GM19240 (cell line): ENCODE results near the gene KCTD7.
"Not testable (repeated sequence)": the region's sequence is repeated elsewhere in the genome, so short reads cannot be mapped to it uniquely, and the experiment has no call there.

Source experiments
- DNase-seq: peaks from one replicate; pipeline ENCODE4 v3.0.0; 2011; ENCODE audit warnings: low spot score; ENCODE audit not compliant: insufficient read length

Gene KCTD7

DNA sequence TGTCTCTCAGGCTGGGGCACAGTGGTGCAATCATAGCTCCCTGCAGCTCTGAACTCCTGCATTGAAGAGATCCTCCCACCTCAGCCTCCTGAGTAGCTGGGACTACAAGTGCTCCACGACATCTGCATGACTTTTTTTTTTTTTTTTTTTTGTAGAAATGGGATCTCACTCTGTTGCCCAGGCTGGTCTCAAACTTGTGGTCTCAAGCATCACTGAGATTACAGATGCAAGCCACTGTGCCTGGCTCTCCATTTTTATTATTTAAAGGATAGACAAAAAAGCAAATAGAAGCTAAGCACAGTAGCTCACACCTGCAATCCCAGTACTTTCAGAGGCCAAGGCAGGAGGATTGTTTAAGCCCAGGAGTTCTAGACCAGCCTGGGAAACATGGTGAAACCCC is 13.0 kb upstream of the KCTD7 start:
- no peak for DNase-seq

DNA sequence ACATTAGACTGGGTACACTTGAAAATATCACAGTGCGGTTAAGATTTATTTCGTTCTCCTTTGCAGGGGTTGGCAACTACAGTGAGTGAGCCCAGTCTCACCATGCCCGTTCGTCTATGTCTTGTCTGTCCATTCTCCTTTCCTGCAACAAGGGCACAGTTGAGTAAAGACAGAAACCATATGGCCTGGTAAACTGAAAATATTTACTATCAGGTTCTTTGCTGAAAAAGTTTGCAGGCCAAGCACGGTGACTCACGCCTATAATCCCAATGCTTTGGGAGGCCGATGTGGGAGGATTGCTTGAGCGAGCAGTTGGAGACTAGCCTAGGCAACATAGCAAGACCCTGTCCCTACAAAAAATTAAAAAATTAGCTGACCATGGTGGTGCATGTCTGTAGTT is 11.4 kb upstream of the KCTD7 start:
- DNase-seq: no peak

DNA sequence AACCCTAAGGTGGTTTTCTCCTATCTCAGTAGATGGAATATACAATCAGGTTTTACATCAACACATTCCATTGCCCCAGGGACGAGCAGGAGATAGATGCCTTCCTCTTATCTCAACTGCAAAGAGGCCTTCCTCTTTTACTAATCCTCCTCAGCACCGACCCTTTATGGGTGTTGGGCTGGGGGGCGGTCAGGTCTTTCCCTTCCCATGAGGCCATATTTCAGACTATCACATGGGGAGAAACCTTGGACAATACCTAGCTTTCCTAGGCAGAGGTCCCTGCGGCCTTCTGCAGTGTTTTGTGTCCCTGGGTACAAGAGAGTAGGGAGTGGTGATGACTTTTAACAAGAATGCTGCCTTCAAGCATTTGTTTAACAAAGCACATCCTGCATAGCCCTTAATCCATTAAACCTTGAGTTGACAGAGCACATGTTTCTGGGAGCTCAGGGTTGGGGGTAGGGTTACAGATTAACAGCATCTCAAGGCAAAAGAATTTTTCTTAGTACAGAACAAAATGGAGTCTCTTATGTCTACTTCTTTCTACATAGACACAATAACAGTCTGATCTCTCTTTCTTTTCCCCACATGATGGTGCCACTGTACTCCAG is 9.2 kb upstream of the KCTD7 start:
- not testable (repeated sequence) for DNase-seq

DNA sequence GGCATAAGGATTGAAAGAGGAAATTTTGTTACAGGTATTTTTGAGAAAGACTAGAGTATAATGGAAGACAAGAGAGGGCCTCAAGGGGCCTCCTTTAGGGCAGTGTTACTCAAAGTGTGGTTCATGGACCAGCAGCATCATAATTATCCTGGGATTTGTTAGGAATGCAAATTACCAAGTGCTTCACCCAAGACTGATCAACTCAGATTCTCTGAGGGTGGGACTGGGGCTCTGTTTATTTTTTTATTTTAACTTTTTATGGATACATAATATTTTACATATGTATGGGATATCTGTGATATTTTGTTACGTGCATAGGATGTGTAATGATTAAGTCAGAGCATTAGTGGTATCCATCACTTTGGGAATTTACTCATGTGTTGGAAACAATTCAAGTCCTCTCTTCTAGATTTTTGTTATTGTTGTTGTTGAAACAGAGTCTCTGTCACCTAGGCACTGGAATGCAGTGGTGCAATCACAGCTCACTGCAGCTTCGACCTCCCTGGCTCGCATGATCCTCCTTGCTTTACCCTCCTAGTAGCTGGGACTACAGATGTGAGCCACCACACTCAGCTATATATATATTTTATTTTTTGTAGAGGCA is 2.2 kb upstream of the KCTD7 start:
- no peak for DNase-seq

DNA sequence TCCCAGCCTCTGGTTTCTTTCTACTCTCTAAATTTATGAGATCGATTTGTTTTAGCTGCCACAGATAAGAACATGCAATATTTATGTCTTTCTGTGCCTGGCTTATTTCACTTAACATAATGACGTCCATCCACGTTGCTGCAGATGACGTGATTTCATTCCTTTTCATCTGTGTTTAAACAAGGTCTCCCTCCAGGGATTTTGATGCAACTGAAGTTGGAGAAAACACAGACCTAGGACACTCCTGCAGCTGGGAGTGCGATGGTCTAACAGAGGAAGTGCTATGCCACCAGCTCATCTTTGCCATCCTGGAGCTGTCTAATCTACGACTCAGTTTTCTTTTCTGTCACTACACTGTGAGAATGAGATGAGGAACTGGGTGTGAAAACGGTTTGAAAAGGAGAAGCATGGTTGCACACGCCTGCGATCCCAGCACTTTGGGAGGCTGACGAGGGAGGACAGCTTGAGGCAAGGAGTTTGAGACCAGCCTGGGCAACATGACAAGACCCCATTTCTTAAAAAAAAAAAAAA is 1.5 kb upstream of the KCTD7 start:
- DNase-seq: no peak

DNA sequence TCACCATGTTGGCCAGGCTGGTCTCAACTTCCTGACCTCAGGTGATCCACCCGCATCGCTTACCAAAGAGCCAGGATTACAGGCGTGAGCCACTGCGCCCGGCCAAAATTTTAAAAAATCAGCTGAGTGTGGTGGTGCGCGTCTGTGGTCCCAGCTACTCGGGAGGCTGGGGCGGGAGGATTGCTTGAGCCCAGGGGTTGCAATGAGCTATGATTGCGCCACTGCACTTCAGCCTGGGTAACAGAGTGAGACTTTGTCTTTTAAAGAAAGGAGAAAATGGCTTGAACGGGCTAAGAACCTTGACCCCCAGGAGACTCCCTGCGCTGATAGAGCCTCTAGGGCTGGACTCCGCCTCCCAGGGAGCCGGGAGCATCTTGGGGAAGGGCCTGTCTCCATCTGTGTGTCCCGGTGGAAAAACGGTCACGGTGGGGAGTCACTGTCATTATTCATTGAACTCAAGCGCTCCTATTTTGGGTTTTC is 760 bp upstream of the KCTD7 start:
- DNase-seq: no peak

DNA sequence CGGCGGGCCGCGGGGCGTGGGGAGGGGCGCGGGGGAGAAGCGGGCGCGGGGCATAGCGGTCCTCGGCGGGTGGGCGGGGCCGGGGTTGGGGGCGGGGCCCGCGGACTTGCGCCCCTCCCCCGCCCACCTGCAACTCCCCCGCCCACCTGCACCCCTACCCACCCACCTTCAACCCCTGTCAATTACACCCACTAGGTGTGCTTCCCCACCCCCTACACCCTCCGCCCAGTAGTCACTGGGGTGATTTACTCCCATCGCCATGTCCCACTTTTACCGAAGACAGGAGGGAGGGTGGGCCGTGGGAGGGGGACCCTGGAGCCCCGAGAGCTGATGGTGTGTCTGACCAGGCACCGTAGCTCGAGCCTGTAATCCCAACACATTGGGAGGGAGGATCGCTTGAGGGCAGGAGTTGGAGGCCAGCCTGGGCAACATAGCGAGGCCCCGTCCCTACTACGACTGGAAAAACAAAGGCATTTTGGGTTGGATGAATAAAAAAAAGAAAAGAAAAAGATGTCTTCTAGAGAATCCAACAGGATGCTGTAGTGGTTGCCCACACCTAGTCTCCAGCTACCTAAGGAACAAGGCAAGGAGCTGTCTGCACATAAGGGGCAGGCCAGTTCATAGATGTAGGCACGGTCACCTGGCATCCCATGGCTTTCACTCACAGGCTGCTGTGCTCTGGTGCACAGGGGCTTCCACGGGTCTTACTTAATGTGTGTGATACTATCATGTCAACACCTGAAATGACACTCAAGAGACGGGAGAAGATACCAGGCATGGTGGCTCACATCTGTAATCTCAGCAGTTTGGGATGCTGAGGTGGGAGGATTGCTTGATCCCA is 761 bp downstream of the KCTD7 start:
- no peak for DNase-seq

DNA sequence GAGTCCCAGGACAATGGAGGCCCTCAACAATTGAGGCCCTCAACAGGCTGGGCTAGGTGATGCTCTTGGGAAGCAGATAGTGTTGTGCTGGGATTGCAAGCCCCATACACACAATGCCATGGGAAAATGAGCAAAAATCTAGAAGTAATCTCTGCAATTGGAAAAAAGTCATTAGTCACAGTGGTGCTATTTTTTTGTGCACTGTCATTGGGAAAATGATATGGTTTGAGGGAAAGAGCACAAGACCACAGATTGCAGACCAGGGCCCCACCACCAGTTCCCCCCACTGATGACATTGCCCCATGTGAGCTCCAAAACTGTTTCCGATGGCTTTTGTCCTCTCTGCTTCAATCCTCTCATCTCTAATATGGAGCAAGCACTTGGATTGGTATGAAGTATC is 1.9 kb downstream of the KCTD7 start:
- DNase-seq: no peak

DNA sequence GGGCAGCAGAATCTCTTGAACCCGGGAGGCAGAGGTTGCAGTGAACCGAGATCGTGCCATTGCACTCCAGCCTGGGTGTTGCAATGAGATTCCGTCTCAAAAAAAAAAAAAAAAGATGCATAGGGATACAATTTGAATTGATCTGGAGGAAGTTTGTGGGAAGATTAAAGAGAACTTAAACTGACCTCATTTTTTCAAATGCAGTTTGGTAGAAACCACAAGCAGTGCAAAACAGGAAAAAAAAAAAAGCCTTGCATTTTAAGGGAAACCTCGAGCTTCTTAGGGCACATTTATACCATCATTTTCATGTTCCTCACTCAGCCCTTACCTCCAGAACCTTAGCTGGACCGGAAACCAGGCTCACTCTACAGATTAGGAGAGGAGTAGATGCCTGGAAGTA is 2.8 kb downstream of the KCTD7 start:
- no peak for DNase-seq

DNA sequence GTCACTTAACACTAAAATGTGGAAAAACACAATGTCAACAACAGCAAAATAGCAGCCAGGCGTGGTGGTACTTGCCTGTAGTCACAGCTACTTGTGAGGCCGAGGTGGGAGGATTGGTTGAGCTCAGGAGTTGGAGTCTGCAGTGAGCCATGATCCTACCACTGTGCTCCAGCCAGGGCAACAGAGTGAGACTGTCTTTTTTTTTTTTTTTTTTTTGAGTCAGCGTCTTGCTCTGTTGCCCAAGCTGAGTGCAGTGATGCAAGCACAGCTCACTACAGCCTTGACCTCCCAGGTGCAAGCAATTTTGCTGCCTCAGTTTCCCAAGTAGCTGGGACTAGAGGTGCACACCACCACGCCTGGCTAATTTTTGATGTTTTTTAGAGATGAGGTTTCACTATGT is 6.1 kb downstream of the KCTD7 start:
- DNase-seq: no peak

DNA sequence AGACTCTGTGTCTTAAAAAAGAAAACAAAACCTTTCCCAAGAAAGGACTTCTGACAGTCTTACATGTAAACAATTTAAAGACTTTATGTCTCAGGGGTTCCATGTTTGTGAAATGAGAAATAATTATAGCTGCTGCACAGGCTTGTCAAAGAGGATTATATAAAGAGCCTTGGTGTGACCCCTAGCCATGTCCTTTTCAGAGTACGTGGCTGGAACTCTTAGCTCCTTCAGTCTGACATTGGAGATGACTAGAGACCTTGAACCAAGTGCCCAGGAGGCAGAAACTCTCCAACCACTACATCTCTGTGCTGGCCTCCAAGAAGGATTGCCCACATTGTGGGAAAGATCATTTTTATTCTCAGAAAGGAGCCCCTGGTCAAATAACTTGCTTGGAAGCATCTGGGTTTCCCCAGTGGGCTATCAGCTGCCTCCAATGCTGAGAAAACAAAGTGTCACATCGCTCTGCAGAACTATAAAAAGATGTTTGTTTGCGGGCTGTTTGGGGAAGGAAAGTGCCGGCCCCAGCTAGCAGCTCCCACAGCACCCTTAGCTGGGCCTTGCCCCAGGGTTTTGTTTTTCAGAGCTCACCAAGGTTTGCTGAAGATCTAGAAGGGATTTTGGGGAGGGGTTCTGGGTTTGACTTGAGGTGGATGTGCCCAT is 6.8 kb downstream of the KCTD7 start:
- DNase-seq: not testable (repeated sequence)

DNA sequence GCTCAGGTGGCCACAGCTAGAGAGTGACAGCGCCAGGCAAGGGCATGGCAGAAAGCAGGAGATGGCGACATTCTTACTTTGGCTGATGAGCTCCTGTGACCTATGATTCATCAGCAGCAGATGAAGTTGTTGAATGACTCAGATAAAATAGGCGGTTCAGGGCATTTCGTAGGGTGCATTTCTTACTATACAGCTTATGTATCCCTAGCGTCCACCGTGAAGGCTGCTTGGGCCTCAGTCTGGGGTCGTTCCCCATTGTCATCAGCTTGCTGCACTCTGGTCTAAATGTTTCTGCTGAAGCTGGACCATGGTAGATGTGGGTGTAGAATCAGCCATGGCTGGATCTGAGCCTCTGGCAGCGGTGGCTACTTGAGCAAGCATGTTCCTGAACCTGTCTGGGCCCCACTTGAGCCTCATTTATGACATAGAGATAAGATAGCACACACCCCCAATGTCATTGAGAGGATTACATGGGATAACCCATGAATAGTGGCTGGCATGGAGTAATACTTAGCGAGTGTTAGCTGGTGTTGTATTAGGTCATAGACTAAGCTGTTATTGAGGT is 7.4 kb downstream of the KCTD7 start:
- DNase-seq: not testable (repeated sequence)

DNA sequence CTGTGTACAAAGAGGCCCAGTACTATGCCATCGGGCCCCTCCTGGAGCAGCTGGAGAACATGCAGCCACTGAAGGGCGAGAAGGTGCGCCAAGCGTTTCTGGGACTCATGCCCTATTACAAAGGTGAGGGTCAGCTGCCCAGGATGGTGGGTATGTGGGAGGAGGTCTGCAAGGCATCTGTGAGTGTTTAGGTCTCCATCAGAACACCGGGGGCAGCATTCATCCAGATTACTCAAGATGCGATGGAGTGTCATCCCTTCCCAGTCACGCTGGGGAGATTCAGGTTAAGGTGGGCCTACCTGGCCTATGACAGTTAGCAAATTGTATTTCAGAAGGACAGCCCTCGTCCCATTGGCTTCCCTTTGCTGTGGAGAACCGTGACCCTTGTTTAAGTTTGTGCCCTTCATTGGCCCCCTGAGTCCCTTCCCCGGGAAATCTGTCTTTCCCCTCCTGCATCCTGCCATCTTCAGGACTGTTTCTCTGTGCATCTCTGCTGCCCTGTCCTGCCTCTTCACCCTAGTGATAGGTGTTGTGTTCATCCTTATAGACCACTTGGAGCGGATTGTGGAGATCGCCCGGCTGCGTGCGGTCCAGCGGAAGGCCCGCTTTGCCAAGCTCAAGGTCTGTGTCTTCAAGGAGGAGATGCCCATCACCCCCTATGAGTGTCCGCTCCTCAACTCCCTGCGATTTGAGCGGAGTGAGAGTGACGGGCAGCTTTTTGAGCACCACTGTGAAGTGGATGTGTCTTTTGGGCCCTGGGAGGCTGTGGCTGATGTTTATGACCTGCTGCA is 9.8 kb downstream of the KCTD7 start:
- DNase-seq: no peak

DNA sequence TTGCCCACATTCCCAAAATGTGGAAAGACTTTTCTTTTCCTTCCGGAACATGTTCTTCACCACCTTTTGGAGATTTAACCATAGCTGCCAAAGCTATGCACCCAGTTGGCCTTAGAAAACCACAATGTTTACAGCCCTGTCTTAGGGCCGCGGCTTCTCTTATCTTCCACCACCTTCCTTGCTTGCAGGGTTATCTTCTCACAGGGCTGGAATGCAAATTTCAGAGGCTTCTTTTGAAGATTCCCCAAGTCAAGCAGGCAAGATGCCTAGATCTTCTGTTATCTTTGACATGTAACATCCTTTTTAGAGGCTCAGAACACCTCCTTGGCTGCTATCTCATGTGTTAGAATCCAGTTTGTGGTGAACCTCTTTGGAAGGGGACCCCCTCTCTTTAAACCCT is 11.1 kb downstream of the KCTD7 start:
- no peak for DNase-seq

DNA sequence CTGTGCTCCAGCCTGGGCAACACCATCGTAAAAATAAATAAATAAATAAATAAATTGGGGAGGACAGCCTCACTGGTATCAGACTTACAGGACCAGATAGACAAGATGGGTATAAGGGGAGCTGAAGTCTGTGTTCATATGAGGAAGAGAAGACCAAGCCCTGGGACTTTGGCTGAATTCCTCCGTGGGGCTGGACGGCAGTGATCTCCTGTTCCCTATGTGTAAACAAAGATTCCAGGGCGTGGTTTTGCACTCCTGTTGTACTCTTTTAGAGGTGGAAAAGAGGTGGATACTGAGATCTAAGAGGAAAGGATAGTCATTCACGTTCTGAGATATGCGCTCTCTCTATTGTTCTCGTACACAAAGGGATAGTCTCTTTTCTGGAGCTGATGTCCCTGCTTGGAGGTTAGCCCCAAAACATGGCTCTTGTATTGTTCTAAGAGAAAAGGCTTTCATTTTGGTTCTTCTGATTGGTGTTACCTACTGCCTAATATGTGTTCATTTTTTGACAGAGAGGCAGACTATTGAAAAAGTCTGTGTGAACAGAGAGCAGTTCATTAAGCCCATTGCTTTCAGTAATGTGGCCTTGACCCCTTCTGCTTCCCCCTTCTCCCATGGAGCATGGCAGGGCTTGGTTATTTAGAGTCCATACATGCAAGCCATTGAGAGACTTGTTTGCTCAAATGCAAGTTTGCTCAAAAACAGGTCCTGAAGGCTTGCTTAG is 12.3 kb downstream of the KCTD7 start:
- DNase-seq: no peak

DNA sequence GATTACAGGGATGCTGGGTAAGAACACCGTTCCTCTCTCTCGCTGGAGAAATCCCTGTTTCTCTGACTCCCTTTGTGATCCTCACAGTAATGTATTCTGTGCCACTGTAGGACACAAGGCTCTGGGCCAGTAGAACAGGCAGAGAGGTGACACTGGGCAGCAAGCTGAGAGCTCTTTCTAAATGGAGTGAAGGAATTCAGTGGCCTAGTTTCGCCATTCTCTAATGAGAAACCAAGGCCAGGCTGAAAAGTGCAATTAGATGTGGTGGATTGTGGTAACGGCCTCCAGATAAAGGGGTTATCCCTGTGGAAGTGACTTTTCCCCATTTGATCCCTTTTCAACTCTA is 12.8 kb downstream of the KCTD7 start:
- DNase-seq: no peak

DNA sequence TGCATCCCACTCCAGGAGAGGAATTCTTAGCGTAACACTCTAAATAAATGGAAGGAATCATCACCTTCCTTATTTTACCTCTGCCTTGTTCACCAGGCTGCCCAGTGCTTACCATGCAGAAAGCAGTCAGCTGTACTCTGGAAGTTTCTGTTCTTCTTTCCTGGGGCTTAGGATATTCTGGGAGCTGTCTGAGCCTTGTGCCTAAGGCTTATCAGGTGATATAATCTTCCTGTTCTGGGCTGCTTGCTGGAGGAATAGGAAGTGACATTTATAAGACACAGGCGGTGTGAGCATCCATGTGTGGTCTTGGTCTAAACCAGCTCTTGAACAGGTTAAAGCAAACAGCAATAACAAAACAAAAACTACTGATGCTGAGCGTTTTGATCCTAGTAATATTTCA is 13.5 kb downstream of the KCTD7 start:
- no peak for DNase-seq

DNA sequence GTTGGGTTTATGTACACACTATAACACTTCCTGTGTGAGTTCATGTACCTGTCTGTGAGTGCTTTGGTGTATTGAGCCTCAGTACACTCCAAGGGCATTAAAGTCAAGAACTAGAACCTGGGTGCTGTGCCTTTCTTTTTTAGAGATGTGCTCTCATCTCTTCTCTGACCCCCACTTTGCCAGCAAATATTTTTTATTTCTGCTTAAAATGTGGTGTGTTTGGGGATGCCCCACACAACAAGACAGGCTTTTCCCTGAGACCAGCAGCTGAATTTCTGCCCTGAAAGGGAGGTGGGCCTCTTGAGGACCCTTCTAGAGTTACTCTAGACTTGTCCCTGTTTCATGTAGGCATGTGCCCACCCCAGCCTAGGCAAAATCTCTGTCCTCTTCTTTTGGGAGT is 14.3 kb downstream of the KCTD7 start:
- DNase-seq: no peak

DNA sequence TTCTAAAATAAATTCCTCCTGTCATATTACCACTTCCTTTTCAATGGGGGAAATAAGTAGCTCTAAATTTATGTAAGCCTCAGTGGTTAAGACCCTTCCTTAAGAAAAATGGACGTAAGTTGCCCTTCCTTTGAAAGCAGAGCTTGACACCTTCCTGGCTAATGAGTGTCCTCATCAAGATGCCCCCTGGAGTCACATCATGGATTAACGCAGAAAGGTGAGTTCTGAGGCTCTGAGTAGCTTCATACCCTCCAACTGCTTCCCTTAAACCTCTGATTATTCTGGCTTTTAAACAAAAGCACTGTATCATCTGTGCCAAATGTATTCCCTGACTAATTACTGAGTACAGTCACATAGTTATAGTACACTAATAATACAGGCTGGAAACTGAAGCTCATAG is 14.7 kb downstream of the KCTD7 start:
- no peak for DNase-seq

DNA sequence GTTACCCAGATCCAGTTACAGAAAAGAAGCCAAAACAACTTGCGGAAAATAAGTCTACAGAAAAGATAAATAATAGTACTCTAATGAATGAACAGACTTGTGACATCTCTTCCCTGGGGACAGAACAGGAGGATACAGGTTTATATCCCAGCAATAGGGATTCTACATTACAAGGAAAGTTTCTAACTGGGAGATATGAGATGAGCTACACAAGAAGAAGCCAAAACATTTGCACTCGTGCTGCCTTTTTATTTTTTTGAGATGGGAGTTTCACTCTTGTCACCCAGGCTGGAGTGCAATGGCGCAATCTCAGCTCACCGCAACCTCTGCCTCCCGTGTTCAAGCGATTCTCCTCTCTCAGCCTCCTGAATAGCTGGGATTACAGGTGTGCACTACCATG is 22.3 kb downstream of the KCTD7 start:
- DNase-seq: not testable (repeated sequence)
